ENCODE measurements around the gene RAP1A.
"Not testable (repeated sequence)": the region's sequence is repeated elsewhere in the genome, so short reads cannot be mapped to it uniquely, and the experiment has no call there.

The RAP1A gene

GRCh38 chr1:111629190-111629954, 9.8 kb downstream of the RAP1A start:
- no peak for DNase-seq (ENCODE audit: low read depth in 1 of 2, low spot score in 1 of 2)

DNA sequence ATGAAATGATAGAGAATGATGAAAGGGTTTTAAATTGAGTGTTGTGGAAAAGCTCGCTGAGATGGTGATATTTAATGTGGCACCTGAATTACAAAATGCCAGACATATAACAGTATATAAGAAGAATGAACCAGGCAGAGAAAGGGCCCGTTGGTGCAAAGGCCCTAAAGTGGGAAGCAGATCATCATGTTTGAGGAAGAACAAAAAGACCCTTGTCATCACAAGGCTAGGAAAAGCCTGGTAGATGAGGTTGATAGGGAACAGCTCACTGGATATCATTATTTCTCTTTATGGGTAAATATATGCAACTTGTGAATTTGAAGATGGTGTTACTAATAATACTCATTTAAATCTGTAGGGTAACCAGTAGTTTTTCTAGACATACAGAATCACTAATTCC, 11.0 kb downstream of the RAP1A start:
- no peak for DNase-seq (ENCODE audit: low read depth in 1 of 2, low spot score in 1 of 2)

DNA sequence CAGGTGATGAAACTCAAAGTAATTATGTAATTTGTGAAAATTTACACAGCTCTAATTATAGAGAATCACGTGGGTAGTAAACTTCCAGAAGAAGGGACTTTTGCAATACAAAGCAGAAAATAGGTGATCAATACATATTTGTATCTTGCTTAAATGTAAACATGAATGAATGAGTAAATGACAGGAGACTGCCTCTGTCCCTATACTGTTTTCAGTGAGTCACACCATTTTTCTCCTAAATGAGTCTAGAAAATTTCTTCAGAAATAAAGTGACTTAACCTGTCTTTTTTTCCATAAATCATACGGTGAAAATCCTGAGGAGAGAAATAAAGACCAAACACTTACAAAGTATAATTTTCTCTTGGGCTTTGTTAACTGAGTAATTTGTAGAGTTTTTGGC, 11.9 kb downstream of the RAP1A start:
- no peak for DNase-seq (ENCODE audit: low read depth in 1 of 2, low spot score in 1 of 2)

- DNase-seq (ENCODE audit: low read depth in 1 of 2, low spot score in 1 of 2), result not testable (repeated sequence)
Observed at GRCh38 chr1:111632771-111633170, 13.2 kb downstream of the RAP1A start.

DNA sequence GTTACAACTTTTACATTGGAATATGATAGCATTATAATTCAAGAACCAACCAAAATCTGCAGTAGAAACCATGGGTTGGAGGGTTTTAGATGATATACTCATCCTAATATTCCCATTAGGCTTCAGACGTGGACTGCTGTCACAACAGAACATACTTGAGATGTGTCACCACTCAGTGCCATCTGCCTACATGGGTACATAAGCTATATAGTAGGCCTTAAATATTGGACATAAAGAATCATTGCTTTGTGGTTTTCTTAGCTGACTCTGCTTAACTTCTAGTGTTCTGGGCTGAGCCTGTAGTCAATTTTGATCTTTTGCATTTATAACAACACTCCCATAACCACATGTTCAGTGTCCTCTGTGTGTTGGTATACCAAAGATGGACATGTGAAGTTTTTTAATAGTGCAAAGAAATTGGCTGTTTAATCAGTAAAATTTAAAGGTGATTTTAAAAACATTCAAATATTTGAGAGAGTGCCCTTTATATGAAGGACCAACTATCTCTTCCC, 14.2 kb downstream of the RAP1A start:
- no peak for DNase-seq (ENCODE audit: low read depth in 1 of 2, low spot score in 1 of 2)

DNA sequence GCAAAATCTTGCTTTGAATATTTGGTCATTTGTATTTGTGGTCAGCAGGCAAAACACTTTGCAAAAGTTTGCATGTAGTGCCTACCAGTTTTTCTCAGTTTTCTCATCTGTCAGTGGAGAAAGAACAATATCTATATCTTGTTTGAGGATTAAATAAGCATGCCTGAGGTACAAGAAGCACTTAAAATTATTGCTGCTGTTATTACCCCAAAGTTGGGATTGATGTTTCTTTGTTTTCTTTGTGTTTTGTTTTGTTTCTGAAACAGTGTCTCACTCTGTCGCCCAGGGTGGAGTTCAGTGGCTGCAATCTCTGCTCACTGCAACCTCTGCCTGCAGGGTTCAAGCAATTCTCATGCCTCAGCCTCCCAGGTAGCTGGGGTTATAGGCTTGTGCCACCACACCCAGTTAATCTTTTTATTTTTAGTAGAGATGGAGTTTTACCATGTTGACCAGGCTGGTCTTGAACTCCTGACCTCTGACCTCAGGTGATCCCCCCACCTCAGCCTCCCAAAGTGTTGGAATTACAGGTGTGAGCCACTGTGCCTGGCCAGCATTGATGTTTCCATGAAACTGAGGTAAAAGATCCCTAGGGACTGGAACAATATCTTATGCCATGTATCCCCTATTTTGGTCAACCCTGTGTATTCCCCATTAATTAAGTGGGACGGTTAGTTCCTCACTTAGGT, 15.9 kb downstream of the RAP1A start:
- no peak for DNase-seq (ENCODE audit: low read depth in 1 of 2, low spot score in 1 of 2)

DNA sequence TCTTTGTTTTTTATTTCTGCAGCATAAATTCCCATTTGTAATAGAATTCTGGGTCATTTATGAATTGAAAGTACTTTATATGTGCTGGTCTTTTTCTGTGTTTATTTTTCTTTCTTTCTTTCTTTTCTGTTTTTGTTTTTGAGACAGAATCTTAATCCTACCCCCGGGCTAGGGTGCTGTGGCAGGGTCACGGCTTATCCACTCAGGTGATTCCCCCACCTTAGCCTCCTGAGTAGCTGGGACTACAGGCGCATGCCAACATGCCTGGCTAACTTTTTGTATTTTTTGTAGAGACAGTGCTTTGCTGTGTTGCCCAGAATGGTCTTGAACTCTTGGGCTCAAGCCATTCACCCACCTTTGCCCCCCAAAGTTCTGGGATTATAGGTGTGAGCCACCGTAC, 18.7 kb downstream of the RAP1A start:
- DNase-seq (ENCODE audit: low read depth in 1 of 2, low spot score in 1 of 2), result no peak

- no peak for DNase-seq (ENCODE audit: low read depth in 1 of 2, low spot score in 1 of 2)
Observed at GRCh38 chr1:111639602-111640198, 20.1 kb downstream of the RAP1A start.

DNA sequence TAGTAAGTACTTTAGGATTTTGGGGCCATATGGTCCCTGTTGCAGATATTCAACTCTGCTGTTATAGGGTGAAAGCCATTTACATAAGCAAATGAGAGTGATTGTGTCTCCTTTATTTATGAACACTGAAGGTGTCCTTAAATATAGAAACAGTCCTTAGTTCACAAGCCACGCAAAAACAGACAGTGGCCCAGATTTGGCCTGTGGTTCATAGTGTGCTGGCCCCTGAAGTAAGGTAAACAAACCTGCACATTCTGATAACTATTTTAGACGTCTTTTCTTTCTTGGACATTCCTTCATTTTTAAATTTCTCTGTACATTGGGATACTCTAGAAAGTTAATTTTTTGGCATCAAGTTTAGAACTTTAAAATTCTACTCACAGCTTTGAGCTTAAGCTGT, 23.5 kb downstream of the RAP1A start:
- DNase-seq (ENCODE audit: low read depth in 1 of 2, low spot score in 1 of 2), result no peak

- DNase-seq (ENCODE audit: low read depth in 1 of 2, low spot score in 1 of 2), result no peak
Observed at GRCh38 chr1:111643696-111644095, 24.1 kb downstream of the RAP1A start.

- DNase-seq (ENCODE audit: low read depth in 1 of 2, low spot score in 1 of 2), result no peak
Observed at GRCh38 chr1:111644506-111644905, 24.9 kb downstream of the RAP1A start.

- no peak for DNase-seq (ENCODE audit: low read depth in 1 of 2, low spot score in 1 of 2)
Observed at GRCh38 chr1:111647736-111648135, 28.1 kb downstream of the RAP1A start.

DNA sequence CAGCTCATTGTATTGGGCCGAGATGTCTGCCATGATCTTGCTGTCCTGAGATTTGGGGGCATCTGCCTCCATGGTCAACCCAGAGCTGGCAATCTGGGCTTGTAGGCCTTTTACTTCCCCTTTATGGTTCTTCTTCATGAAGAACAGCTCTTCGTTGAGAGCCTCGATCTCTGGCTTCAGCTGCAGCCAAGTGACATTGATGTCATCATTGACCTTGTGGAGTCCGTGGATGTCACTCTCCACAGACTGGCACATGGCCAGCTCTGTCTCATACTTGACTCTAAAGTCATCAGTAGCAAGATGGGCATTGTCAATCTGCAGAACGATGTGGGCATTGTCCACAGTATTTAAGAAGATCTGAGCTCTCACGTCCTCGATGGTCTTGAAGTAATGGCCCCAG, 29.2 kb downstream of the RAP1A start:
- no peak for DNase-seq (ENCODE audit: low read depth in 1 of 2, low spot score in 1 of 2)

DNA sequence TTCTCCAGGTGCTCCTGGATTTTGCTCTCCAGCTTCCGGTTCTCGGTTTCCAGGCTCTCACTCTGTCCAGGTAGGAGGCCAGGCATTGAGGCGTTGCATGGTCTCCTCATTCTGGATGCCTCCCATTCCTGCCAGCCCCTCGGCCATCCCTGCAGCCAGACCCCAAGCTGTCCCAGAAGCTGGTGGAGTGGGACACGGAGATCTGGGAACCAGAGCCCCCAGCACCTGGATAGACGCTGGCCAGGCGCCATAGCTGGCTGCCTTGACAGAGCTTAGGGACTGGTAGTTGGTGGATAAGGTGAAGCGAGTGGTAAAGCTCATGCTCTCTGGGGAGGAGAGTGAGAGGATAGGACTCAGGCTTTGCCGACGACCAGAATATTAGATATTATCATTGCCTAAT, 29.6 kb downstream of the RAP1A start:
- DNase-seq (ENCODE audit: low read depth in 1 of 2, low spot score in 1 of 2), result no peak

DNA sequence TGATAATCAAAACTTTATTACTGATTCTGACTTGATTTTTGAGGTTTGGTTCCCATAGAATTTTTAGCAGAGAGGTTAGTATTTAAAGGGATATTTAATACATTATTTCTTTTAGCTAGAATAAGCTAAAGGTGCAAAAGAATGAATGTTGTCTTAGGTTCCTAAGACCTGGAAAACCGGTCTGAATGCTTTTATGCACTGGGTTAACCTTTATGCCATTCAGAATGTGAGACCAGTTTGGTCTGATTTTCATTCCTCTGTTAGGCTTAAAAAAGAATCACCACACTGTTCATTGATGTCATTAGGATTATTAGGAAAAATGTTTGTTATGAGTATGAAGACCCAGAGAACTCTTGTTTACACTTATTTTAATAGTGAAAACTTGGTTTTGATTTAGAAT, 30.1 kb downstream of the RAP1A start:
- DNase-seq (ENCODE audit: low read depth in 1 of 2, low spot score in 1 of 2), result no peak

DNA sequence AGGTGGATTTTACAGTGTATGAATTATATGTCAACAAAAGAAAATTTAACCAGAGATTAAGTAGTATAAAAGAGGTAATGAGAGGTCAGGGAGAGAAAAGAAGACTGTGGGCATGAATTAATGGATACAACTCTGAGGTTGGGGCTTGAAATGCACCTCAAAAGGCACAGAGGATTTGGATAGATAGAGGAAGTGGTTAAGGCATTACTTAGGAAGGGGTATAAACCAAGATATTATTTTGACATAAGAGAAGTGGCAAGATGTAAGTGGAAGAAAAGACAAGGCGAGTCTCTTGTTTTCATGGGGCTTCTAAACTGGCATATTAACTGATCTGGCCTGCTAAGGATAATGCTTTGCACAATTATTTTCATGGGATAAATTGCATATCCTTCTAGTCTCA, 34.1 kb downstream of the RAP1A start:
- DNase-seq (ENCODE audit: low read depth in 1 of 2, low spot score in 1 of 2), result no peak

DNA sequence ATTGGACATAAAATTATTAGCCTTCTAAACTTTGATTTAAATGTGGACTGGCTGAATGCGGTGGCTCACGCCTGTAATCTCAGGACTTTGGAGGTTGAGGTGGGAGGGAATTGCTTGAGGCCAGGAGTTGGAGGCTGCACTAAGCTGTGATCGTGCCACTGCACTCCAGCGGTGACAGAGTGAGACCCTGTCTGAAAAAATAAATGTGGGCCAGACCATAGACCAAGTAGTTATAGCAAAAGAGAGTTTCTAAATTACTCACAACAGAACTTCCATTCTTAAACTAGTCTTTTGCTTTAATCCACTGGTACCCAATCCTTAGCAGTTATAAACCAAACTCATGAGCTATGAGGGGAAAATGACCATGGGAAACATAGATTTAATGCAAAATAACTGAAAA, 35.2 kb downstream of the RAP1A start:
- DNase-seq (ENCODE audit: low read depth in 1 of 2, low spot score in 1 of 2), result no peak

- DNase-seq (ENCODE audit: low read depth in 1 of 2, low spot score in 1 of 2), result no peak
Observed at GRCh38 chr1:111656086-111657017, 36.8 kb downstream of the RAP1A start.

GRCh38 chr1:111658622-111659021, 39.0 kb downstream of the RAP1A start:
- DNase-seq (ENCODE audit: low read depth in 1 of 2, low spot score in 1 of 2), result no peak

DNA sequence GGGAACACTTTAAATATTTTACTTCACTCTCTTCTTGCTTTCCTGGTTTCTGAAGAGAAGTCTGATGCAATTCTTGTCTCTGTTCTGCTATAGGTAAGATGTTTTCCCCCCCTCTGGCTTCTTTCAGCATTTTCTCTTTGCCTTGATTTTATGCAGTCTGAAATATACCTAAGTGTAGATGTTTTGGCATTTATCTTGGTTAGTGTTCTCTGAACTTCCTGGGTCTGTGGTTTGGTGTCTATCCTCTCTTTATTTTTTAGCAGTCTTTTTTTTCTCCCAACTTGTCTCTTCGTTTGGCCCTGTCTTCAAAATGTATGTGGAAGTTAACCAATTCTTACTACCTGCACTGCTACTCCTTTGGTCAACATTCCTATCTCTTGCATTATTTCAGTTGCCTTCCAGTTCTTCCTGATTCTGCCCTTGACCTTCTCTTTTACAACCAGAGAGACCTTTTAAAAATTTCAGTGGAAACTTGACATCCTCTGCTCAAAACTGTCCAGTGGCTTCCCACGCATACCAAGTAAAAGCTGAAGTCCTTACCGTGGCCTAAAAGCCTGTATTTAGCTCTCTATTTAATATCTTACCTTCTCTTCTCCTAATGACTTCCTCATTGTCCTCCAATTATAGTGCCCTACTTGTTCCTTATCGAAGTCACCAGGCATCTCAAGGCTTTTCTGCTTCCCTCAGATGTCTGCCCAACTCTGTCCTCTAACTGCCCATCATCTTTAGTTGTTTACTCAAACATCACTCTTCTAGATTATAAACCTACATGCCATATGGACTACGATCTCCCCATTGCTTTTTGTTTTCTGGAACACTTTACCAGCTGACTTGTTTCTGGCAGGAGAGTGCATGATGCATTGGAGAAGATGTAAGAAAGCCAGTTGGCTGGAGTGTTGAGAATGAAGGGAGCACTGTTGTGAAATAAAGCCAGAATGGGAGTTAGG, 40.9 kb downstream of the RAP1A start:
- DNase-seq (ENCODE audit: low read depth in 1 of 2, low spot score in 1 of 2), result no peak
